Esophagus muscularis mucosa (tissue), 4 donors: ENCODE measurements around the gene HID1.

Experiments used
- EP300 ChIP-seq: sonication (generic); formaldehyde crosslinking; IDR thresholded peaks from one replicate; pipeline ENCODE4 v1.6.1; 2017; ENCODE audit warnings: antibody characterized with exemption
- POLR2A ChIP-seq: fragments of 450-650 bp; IDR thresholded peaks from one replicate; pipeline ENCODE4 v1.6.1; 2017; ENCODE audit warnings: antibody characterized with exemption, moderate library complexity, mild to moderate bottlenecking, low read depth
- TF ChIP-seq, protein P1 (sequence below), 3 experiments: fragments of 200-600 bp in 2 of 3; fragments of 450-650 bp in 1 of 3; sonication (generic) in 2 of 3; IDR thresholded peaks; one replicate each; pipeline ENCODE4 v1.5.1; 2017 to 2019; ENCODE audit warnings: antibody characterized with exemption in 3 of 3, mild to moderate bottlenecking in 2 of 3, moderate library complexity in 1 of 3

- TF ChIP-seq, protein P1, sequence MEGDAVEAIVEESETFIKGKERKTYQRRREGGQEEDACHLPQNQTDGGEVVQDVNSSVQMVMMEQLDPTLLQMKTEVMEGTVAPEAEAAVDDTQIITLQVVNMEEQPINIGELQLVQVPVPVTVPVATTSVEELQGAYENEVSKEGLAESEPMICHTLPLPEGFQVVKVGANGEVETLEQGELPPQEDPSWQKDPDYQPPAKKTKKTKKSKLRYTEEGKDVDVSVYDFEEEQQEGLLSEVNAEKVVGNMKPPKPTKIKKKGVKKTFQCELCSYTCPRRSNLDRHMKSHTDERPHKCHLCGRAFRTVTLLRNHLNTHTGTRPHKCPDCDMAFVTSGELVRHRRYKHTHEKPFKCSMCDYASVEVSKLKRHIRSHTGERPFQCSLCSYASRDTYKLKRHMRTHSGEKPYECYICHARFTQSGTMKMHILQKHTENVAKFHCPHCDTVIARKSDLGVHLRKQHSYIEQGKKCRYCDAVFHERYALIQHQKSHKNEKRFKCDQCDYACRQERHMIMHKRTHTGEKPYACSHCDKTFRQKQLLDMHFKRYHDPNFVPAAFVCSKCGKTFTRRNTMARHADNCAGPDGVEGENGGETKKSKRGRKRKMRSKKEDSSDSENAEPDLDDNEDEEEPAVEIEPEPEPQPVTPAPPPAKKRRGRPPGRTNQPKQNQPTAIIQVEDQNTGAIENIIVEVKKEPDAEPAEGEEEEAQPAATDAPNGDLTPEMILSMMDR (IDR thresholded peaks at IDR 0.05) = no peak
- TF ChIP-seq EP300 = no peak
- no peak for TF ChIP-seq POLR2A
Measured at GRCh38 chr17:74986206-74986576, 13.6 kb upstream of the HID1 start.
